Measurements from ENCODE around the gene C14orf180.

Gene C14orf180

GRCh38 chr14:104550340-104550860 is 29.2 kb upstream of the C14orf180 start:
- no peak for DNase-seq (ENCODE audit: low read depth)

GRCh38 chr14:104550861-104551728 is 28.5 kb upstream of the C14orf180 start:
- no peak for DNase-seq (ENCODE audit: low read depth)

DNA sequence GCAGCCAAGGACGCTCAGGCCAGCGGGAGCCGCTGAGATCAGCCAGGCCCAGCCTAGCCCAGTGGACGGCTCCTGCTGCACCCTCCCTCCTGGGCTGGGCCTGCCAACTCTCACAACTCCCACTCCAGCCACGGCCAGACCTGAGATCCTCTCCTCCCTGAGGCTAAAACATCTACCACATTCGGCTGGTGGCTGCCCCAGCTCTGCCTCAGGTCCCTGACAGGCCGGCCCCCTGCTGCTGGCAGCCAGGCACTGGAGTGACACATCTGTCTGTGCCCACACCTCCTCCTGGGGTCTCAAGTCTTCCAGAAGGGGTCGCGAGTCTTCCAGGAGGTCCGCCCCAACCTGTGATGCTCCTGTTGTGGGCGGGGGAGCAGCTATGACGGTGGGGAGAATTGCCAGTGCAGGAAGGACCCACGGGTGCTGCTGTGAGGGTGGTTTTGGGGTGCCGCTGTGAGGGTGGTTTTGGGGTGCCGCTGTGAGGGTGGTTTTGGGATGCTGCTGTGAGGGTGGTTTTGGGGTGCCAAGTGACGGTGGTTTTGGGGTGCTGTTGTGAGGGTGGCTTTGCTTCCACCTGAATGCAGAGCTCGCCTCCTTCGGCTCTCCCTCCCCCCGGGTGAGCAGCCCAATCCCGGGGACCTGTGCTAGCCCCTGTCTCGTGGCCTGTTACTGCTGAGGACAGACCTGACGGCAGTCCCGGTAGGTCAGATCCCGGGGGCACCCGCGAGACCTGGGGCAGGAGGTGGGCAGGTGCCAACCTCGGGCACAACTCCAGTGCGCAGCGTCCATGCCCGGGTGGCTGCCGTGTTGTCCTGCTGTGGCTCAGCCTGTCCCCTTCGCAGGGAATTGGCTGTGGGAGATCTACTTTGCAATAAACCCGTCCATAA is 27.5 kb upstream of the C14orf180 start:
- no peak for DNase-seq (ENCODE audit: low read depth)

DNA sequence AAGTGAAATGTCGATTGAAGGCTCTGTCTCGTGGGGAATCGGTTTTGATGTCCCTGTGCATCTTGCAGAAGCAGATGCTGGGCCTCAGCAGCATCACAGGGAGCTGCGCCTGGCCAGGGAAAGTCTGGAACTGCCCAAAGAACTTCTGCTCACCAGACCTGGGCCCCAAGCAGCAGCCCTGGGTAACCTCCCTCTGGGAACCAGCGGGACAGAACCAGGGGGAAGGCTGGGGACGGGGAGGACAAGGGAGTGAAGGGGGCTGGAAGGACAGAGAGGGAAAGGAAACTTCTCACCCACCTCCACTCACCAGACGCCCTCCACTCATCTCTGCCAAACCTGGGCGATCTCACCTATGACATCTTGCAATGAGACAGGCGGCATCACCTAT is 26.8 kb upstream of the C14orf180 start:
- DNase-seq (ENCODE audit: low read depth): no peak

DNA sequence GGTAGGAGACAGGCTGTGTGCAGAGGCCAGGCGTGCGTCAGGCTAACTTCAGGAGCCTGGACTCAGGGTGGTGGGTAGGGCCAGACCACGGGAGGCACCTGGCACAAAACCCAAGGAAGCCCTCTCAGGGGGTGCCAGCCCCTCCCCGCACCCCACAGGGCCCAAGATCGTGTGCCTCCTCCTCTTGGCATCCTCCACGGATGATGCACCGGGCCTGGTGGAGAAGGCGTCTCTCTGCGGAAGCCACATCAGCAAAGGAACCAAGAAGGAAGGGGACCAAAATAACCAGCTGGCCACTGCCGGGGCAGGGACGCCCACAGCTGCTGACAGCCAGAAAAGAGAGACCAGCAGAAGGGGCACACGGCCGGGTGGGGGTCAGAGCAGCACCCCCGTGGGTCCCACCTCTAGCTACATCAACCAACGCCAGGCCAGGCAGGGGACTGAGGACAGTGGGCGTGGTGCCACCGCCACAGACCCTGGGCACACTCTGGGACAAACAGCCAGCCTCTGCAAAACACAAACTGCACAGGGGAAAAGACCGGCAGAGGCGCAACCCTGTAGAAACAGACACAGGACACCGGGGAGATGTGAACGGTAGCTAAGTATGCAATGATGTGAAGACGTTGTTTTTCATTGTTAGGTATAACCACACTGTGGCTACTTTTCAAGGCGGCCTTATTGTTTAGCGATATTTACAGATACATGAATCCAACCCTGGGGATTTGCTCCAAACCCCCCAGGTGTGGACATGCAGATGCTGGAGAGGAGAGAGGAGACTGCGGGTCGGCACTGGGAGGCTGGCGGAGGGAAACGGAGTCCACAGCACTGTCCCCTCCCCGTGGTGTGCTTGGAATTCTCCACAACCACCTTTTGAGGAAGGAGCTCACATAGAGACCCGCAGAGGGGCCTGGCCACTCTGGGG is 26.1 kb upstream of the C14orf180 start:
- DNase-seq (ENCODE audit: low read depth): no peak

DNA sequence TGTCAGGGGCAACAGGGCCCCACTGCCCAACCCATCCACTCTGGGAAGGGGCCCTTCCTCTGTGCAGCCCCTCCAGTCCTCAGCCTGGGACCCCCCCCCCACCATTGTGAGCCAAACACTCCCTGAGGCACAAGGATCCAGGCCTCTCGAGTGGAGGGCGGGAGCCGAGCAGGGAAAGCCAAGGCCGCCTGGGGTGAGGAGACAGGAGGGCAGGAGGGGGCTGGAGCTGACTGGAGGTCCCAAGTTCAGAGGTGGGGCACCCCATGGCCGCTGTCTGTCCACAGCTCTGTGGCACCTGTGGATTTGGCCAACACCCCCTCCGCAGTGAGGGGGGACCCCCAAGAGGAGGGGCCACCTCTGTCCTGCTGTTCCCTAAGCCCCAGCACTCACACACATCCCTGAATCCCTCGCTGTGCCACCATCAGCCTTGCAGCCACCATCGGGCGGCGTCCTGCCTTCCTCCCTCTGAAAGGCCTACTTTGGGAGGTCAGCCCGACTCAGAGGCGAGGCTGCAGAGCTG is 25.4 kb upstream of the C14orf180 start:
- DNase-seq (ENCODE audit: low read depth): no peak

DNA sequence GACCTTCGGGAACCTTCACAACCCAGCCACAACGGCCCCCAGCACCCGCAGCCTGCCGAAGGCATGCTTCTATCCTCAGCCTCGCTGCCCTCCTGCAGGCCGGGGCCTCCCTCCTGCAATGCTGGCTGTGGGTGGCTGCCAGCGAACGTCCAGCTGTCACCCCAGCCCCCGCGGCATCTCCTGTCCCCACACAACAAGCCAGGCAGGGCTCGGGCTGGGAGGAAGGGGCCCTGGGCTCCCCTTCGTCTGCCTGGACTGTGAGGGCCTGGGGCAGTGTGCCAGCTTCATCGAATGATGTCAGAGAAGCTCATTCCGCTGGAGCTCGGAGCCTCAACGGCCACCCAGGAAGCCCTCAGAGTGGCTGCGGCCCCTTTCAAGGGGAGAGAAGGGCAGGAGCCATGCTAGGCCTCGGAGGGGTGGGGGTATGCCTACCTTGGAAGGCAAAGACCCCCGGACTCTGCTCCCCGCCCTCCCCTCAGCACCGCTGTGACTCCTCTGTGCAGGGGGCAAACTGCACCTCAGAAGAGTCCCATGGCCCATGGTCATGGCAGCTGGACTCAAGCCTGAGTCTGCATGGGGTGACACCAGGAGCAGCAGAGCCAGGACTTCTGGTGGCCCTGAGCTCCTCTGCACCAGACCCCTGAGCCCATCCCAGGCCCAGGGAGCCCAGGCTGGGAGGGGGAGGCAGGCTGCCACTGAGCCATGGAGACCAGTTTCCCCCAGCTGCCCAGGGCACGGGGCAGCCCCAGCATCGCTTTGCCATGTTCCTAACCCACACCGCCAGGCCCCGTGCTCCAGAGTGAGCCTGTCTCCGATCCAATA is 24.7 kb upstream of the C14orf180 start:
- no peak for DNase-seq (ENCODE audit: low read depth)

- no peak for DNase-seq (ENCODE audit: low read depth)
Measured at GRCh38 chr14:104555430-104556255, 23.9 kb upstream of the C14orf180 start.

GRCh38 chr14:104556256-104557021 is 23.1 kb upstream of the C14orf180 start:
- no peak for DNase-seq (ENCODE audit: low read depth)

DNA sequence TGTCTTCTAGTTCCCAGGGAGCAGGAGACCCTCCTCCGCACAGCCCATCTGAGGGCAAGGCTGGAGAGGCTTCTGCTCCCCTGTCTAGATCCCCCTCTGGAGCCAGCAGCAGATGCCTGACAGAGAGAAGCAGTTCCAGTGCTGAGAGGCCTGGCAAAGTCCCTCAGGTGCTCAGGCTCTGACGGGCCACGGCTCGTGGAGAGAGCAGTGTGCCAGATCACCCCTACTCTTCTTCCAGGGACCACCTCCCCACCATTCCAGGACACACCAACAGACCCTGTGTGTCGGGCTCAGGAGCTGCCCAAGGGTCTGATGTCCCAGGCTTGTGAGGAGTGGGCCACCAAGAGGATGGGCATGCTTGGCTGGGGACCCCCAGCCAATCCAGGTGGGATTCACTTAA is 22.5 kb upstream of the C14orf180 start:
- DNase-seq (ENCODE audit: low read depth): no peak

GRCh38 chr14:104557766-104558165 is 21.8 kb upstream of the C14orf180 start:
- no peak for DNase-seq (ENCODE audit: low read depth)

GRCh38 chr14:104558231-104559027 is 21.1 kb upstream of the C14orf180 start:
- no peak for DNase-seq (ENCODE audit: low read depth)

- no peak for DNase-seq (ENCODE audit: low read depth)
Measured at GRCh38 chr14:104559028-104559803, 20.3 kb upstream of the C14orf180 start.

GRCh38 chr14:104559804-104560585 is 19.6 kb upstream of the C14orf180 start:
- DNase-seq (ENCODE audit: low read depth): no peak

GRCh38 chr14:104560586-104560945 is 19.0 kb upstream of the C14orf180 start:
- no peak for DNase-seq (ENCODE audit: low read depth)

DNA sequence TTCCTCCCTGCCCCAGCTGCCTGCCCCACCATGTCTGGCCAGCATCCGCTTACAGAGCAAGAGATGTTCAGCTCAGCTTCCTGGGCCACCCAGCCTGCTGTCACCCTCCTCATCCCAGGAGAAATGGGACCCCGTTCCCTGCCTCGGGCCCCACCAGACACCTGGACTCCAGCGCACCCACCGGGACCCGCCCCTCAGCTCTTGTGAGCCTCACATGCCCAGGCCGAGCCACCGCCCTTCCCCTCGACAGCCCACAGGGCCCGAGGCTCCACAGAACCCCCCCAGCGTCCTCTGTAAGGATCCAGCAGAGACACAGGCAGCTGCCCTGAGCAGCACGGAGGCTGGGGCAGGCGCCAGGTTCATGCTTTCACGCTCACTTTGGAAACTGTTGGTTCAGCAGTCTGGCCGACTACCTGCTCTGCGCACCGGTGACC is 18.4 kb upstream of the C14orf180 start:
- DNase-seq (ENCODE audit: low read depth): no peak
